Fibroblast of pulmonary artery (primary cell): ENCODE data around the gene ARHGEF38.
A peak's percentile ranks its signal among the peaks of the same experiment; 100 is the strongest.

Experiments used
- DNase-seq: peaks from one replicate; pipeline ENCODE4 v3.0.0-alpha.2; 2010; ENCODE audit warnings: low read depth
- H3K4me3 ChIP-seq: replicated peaks from 2 replicates; pipeline ENCODE4 v1.5.1; 2011; ENCODE audit warnings: low read depth, mild to moderate bottlenecking, control low read depth, low read length, moderate library complexity
- CTCF ChIP-seq: IDR thresholded peaks from 2 replicates; pipeline ENCODE4 v1.5.1; 2011; ENCODE audit warnings: mild to moderate bottlenecking, control low read depth, low read length, inconsistent platforms; ENCODE audit errors: missing control alignments

The ARHGEF38 gene

DNA sequence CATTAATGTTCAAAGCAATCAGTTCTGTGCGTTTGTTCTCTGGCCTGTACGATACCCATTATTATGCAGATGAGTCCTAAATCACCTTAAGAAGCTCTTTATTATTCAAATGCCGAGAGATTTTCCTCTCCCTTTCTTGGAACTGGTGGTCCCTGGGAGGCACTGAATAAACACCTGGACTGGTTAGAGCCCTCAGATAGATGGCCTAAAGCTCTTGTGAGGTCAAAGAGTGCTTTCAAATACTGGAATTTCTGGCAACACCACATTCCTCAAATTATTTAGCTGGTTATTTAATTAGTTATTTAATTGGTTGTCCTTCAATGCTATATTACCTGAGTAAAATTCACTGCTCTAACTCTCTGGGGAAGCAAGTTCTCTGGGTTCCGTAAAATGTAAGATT is 3.0 kb downstream of the ARHGEF38 start:
- H3K4me3 ChIP-seq: no peak overlapping the region
- no peak for TF ChIP-seq CTCF
- no peak for DNase-seq

DNA sequence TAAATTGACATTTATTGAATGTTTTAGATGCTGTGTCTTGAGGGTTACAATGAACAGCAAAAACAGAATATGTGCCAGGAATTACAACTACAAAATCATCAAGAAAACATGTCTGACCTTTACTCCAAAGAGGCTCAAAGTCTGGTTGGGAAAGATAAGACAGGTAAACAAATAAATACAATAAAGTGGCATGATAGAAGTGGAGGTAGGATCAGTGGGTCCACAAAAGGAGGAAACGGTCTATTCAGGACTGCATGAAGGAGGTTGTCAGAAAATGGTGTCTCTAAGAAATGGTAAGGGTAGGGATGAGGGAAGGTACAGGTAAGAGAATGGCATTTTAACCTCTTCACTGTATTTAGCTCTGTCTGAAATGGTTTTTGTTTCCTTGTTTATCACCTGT is 3.8 kb downstream of the ARHGEF38 start:
- DNase-seq: no peak
- H3K4me3 ChIP-seq: no peak overlapping the region
- TF ChIP-seq CTCF: no peak

GRCh38 chr4:105558277-105558676 is 5.9 kb downstream of the ARHGEF38 start:
- no peak for DNase-seq
- no peak overlapping the region for H3K4me3 ChIP-seq
- TF ChIP-seq CTCF: no peak

- no peak overlapping the region for H3K4me3 ChIP-seq
- TF ChIP-seq CTCF: no peak
- peak; percentile 3 for DNase-seq
Observed at GRCh38 chr4:105560421-105560848, 8.0 kb downstream of the ARHGEF38 start.

DNA sequence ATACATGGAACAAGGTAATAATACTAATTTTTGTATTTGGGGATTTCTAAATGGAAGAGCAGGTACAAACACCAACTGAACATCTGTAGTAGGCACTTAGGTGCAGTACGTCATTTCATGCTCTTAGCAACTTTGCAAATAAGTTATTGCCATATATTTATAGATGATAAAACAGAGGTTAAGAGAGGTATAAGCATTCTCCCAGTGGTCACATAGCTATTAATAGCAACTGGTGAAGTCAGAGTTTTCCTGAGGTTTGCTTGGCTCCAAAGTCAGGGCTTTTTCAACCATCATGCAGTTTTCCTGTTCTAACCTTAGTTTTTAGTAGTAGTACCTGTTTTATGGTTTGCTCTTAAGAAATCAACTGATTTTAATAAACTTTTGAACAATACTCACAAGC is 10.9 kb downstream of the ARHGEF38 start:
- no peak for TF ChIP-seq CTCF
- no peak overlapping the region for H3K4me3 ChIP-seq
- no peak for DNase-seq

GRCh38 chr4:105568584-105568983 is 16.2 kb downstream of the ARHGEF38 start:
- no peak for DNase-seq
- no peak for TF ChIP-seq CTCF
- no peak overlapping the region for H3K4me3 ChIP-seq

- no peak overlapping the region for H3K4me3 ChIP-seq
- TF ChIP-seq CTCF: no peak
- no peak for DNase-seq
Observed at GRCh38 chr4:105569057-105569865, 16.8 kb downstream of the ARHGEF38 start.
